HepG2 (cell line): ENCODE measurements around the gene MTX1. TPM values are rescaled to one million over a fixed set of nuclear protein-coding genes. Genes with fewer than 3 reads are reported as not detected.
A peak's percentile ranks its signal among the peaks of the same experiment; 100 is the strongest.

ENCODE experiments used
- CEBPG ChIP-seq: IDR thresholded peaks from 2 replicates; pipeline ENCODE4 v1.6.1; 2016
- CHCHD3 ChIP-seq: sonication (generic); formaldehyde crosslinking; IDR thresholded peaks from 2 replicates; pipeline ENCODE4 v1.8.0; 2022; ENCODE audit warnings: mild to moderate bottlenecking, missing genetic modification reagents, moderate library complexity
- MED8 ChIP-seq: sonication (generic); formaldehyde crosslinking; IDR thresholded peaks from 2 replicates; pipeline ENCODE4 v1.8.1; 2023; ENCODE audit warnings: mild to moderate bottlenecking, missing genetic modification reagents; ENCODE audit not compliant: insufficient replicate concordance
- PHF8 ChIP-seq: sonication (generic); formaldehyde crosslinking; IDR thresholded peaks from 2 replicates; pipeline ENCODE4 v1.5.0; 2020; ENCODE audit warnings: missing genetic modification reagents
- SMYD3 ChIP-seq: sonication (generic); formaldehyde crosslinking; IDR thresholded peaks from 2 replicates; pipeline ENCODE4 v1.8.1; 2023; ENCODE audit warnings: mild to moderate bottlenecking, missing genetic modification reagents
- ZNF282 ChIP-seq: fragments of 450-650 bp; IDR thresholded peaks from 2 replicates; pipeline ENCODE4 v1.6.1; 2018; ENCODE audit not compliant: partially characterized antibody
- polyA plus RNA-seq, 8 experiments: library from polyadenylated mRNA; depleted of rRNA in 3 of 8; stranded (reverse) in 7 of 8; unstranded in 1 of 8; fragments of >200 nt; fragmentation: Illumina TruSeq in 4 of 8; extraction: Trizol in 4 of 8; gene quantifications; 2 replicates each; pipeline versions ENCODE4 v1.2.1 to v1.2.3, GENCODE V29; 2011 to 2016; ENCODE audit warnings: low read depth in 4 of 8, missing spikeins in 1 of 8, mixed read lengths in 1 of 8; ENCODE audit not compliant: insufficient read depth in 1 of 8
- total RNA-seq, 5 experiments: library from RNA; depleted of rRNA; stranded (reverse); fragments of >200 nt; fragmentation: Illumina TruSeq; extraction: Trizol; gene quantifications; 2 replicates each; pipeline ENCODE4 v1.2.3, GENCODE V29; 2016; ENCODE audit warnings: low read depth in 1 of 5
- TF ChIP-seq, protein P1 (sequence below): sonication (generic); formaldehyde crosslinking; IDR thresholded peaks from 2 replicates; pipeline ENCODE4 v1.4.0; 2020; ENCODE audit warnings: mild to moderate bottlenecking, missing genetic modification reagents
- TF ChIP-seq, protein P2 (sequence below): IDR thresholded peaks from 2 replicates; pipeline ENCODE4 v1.6.1; 2018; ENCODE audit warnings: missing genetic modification reagents, mild to moderate bottlenecking, missing compliant biosample characterization
- TF ChIP-seq, protein P3 (sequence below): sonication (generic); formaldehyde crosslinking; IDR thresholded peaks from 2 replicates; pipeline ENCODE4 v1.4.0; 2020; ENCODE audit warnings: mild to moderate bottlenecking, missing genetic modification reagents
- TF ChIP-seq, protein P4 (sequence below): sonication (generic); formaldehyde crosslinking; IDR thresholded peaks from 2 replicates; pipeline ENCODE4 v1.9.0; 2021; ENCODE audit warnings: missing genetic modification reagents, borderline replicate concordance
- TF ChIP-seq, protein P5 (sequence below): sonication (generic); formaldehyde crosslinking; IDR thresholded peaks from 2 replicates; pipeline ENCODE4 v1.5.1; 2020; ENCODE audit warnings: mild to moderate bottlenecking, missing genetic modification reagents, moderate library complexity
- TF ChIP-seq, protein P6 (sequence below): IDR thresholded peaks from 2 replicates; pipeline ENCODE4 v1.6.1; 2016; ENCODE audit warnings: missing compliant biosample characterization, missing genetic modification reagents, borderline replicate concordance

The MTX1 gene
- total and polyA plus RNA-seq, 2 of the 13 experiments (the other 11 are each of a cell fraction or from before 2014, with no cell fraction given) = 64.5 to 72.6 TPM

DNA sequence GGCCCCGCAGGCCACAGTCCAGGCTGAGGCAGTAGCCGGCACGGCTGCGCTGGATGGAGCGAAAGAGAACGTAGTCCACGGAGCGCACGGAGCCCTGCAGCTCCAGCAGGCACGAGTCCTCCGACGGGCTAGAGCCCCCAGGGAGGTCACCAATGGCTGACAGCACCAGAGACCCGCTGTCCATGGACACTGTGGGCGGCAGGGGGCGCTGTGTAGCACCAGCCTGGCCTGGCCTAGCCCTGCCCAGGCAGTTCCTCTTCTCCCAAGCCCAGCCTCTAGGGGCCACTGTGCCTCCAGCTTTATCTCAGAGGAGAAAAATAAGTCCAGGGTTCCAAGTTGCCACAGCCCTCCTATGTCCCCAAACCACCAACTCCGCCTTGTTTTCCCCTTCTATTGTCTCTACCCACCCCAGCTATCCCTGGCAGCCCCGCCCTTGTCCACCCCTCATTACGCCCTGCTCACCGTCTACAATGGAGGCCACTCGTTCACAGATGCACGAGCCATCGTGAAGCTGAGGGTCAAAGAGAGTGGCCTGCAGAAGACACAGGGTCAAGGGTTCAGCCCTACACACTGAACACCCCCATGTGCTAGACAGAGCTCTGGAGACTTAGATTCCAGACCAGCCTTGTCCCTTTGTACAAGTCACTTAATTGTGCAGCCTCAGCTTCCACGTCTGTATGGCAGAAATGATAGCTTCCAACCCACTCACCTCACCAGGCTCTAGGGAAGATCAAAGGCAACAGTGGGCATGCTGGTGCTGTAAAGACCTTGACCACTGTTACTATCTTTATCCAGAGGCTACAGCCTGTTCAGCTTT, 42.3 kb downstream of the MTX1 start (continued):
- TF ChIP-seq, protein P1, sequence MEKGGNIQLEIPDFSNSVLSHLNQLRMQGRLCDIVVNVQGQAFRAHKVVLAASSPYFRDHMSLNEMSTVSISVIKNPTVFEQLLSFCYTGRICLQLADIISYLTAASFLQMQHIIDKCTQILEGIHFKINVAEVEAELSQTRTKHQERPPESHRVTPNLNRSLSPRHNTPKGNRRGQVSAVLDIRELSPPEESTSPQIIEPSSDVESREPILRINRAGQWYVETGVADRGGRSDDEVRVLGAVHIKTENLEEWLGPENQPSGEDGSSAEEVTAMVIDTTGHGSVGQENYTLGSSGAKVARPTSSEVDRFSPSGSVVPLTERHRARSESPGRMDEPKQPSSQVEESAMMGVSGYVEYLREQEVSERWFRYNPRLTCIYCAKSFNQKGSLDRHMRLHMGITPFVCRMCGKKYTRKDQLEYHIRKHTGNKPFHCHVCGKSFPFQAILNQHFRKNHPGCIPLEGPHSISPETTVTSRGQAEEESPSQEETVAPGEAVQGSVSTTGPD = 0 out of 2 replicates have a peak, but pooled peaks have one; percentile 36
- TF ChIP-seq SMYD3 (CRISPR knock-in tag) (0 out of 2 replicates have a peak, but pooled peaks have one; percentile 45), CEBPG (no peak), CHCHD3 (CRISPR knock-in tag) (0 out of 2 replicates have a peak, but pooled peaks have one; percentile 34), ZNF282 (no peak), PHF8 (CRISPR knock-in tag) (peak; percentile 43; the same call in 1 of the 2 replicates), MED8 (CRISPR knock-in tag) (no peak)
- TF ChIP-seq, protein P2, sequence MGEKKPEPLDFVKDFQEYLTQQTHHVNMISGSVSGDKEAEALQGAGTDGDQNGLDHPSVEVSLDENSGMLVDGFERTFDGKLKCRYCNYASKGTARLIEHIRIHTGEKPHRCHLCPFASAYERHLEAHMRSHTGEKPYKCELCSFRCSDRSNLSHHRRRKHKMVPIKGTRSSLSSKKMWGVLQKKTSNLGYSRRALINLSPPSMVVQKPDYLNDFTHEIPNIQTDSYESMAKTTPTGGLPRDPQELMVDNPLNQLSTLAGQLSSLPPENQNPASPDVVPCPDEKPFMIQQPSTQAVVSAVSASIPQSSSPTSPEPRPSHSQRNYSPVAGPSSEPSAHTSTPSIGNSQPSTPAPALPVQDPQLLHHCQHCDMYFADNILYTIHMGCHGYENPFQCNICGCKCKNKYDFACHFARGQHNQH = peak; percentile 23; the same call in 1 of the 2 replicates
- TF ChIP-seq, protein P3, sequence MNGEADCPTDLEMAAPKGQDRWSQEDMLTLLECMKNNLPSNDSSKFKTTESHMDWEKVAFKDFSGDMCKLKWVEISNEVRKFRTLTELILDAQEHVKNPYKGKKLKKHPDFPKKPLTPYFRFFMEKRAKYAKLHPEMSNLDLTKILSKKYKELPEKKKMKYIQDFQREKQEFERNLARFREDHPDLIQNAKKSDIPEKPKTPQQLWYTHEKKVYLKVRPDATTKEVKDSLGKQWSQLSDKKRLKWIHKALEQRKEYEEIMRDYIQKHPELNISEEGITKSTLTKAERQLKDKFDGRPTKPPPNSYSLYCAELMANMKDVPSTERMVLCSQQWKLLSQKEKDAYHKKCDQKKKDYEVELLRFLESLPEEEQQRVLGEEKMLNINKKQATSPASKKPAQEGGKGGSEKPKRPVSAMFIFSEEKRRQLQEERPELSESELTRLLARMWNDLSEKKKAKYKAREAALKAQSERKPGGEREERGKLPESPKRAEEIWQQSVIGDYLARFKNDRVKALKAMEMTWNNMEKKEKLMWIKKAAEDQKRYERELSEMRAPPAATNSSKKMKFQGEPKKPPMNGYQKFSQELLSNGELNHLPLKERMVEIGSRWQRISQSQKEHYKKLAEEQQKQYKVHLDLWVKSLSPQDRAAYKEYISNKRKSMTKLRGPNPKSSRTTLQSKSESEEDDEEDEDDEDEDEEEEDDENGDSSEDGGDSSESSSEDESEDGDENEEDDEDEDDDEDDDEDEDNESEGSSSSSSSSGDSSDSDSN = peak; percentile 29; the same call in 1 of the 2 replicates
- TF ChIP-seq, protein P4, sequence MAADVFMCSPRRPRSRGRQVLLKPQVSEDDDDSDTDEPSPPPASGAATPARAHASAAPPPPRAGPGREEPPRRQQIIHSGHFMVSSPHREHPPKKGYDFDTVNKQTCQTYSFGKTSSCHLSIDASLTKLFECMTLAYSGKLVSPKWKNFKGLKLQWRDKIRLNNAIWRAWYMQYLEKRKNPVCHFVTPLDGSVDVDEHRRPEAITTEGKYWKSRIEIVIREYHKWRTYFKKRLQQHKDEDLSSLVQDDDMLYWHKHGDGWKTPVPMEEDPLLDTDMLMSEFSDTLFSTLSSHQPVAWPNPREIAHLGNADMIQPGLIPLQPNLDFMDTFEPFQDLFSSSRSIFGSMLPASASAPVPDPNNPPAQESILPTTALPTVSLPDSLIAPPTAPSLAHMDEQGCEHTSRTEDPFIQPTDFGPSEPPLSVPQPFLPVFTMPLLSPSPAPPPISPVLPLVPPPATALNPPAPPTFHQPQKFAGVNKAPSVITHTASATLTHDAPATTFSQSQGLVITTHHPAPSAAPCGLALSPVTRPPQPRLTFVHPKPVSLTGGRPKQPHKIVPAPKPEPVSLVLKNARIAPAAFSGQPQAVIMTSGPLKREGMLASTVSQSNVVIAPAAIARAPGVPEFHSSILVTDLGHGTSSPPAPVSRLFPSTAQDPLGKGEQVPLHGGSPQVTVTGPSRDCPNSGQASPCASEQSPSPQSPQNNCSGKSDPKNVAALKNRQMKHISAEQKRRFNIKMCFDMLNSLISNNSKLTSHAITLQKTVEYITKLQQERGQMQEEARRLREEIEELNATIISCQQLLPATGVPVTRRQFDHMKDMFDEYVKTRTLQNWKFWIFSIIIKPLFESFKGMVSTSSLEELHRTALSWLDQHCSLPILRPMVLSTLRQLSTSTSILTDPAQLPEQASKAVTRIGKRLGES (CRISPR knock-in tag) = no peak
- TF ChIP-seq, protein P5, sequence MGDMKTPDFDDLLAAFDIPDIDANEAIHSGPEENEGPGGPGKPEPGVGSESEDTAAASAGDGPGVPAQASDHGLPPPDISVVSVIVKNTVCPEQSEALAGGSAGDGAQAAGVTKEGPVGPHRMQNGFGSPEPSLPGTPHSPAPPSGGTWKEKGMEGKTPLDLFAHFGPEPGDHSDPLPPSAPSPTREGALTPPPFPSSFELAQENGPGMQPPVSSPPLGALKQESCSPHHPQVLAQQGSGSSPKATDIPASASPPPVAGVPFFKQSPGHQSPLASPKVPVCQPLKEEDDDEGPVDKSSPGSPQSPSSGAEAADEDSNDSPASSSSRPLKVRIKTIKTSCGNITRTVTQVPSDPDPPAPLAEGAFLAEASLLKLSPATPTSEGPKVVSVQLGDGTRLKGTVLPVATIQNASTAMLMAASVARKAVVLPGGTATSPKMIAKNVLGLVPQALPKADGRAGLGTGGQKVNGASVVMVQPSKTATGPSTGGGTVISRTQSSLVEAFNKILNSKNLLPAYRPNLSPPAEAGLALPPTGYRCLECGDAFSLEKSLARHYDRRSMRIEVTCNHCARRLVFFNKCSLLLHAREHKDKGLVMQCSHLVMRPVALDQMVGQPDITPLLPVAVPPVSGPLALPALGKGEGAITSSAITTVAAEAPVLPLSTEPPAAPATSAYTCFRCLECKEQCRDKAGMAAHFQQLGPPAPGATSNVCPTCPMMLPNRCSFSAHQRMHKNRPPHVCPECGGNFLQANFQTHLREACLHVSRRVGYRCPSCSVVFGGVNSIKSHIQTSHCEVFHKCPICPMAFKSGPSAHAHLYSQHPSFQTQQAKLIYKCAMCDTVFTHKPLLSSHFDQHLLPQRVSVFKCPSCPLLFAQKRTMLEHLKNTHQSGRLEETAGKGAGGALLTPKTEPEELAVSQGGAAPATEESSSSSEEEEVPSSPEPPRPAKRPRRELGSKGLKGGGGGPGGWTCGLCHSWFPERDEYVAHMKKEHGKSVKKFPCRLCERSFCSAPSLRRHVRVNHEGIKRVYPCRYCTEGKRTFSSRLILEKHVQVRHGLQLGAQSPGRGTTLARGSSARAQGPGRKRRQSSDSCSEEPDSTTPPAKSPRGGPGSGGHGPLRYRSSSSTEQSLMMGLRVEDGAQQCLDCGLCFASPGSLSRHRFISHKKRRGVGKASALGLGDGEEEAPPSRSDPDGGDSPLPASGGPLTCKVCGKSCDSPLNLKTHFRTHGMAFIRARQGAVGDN = peak; percentile 83
- TF ChIP-seq, protein P6, sequence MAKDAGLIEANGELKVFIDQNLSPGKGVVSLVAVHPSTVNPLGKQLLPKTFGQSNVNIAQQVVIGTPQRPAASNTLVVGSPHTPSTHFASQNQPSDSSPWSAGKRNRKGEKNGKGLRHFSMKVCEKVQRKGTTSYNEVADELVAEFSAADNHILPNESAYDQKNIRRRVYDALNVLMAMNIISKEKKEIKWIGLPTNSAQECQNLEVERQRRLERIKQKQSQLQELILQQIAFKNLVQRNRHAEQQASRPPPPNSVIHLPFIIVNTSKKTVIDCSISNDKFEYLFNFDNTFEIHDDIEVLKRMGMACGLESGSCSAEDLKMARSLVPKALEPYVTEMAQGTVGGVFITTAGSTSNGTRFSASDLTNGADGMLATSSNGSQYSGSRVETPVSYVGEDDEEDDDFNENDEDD (CRISPR knock-in tag) = peak; percentile 2; the same call in 1 of the 2 replicates
